ENCODE measurements around the gene IGSF23. TPM values are rescaled to one million over a fixed set of nuclear protein-coding genes. Genes with fewer than 3 reads are reported as not detected.
A peak's percentile ranks its signal among the peaks of the same experiment; 100 is the strongest.
"Not testable (repeated sequence)": the region's sequence is repeated elsewhere in the genome, so short reads cannot be mapped to it uniquely, and the experiment has no call there.

The IGSF23 gene
- total RNA-seq, 5 donors from 2014 or later (not counting 1 experiment from before 2014, with no cell fraction given), result not detected

DNA sequence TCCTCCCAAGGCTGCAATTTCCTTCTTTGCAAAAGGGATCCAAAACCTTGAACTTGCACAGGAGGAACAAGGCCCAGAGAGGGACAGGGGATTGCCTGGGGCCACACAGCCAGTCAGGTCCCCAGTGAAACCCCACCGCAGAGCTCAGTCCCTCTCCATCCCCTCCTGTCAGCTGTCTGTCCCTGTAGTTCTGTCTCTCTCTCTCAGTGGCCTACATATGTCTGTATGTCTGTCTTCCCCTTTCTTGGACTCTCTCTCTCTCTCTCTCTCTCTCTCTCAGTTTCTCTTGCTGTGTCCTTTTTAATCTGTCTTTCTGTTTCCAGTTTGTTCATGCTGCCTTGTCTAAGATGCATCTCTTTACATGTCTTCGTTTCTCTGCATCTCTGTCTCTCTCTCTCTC is 69.4 kb downstream of the IGSF23 start:
- H3K36me3 Mint-ChIP-seq, result no peaks in the 10 kb centered on the region
- CTCF ChIA-PET, result no interaction called here
- H3K27ac Mint-ChIP-seq, result no peak overlapping the region

DNA sequence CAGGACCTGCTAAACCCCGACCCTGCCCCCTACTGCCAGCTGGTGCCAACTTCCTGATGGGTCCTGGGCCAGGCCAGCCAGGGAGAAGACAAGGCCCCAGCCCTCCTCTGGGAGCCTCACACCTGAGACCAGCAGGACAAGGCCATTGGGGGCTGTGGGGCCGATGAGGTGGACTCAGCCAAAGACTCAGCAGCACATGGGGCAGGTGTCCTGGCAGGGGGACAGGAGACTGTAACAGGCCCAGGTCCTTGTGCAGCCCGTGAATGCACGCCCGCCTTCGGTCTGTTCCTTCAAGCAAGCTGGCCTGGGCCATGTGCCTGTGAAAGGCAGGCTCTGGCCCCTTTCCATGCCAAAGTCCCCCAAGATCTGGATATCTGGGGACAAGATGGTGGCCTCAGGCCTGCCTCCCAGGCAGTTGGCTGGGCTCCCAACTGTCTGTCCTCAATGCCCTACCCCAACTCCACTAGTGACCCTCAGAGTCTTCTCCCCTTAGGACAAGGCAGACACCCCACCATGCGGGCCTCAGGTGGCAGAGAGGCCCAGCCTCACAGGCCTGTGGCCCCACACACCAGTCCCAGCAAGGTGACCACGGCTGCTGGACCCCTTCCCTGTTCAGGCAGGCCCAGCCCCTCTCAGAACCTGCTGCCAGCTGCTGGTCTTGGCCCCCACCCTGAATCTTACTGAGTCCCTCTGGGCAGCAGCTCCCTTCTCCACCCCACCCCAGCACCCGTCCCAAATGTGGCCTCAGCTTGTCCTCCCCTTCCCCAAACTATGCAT is 70.3 kb downstream of the IGSF23 start:
- Mint-ChIP-seq H3K27ac (no peak overlapping the region), H3K36me3 (no peaks in the 10 kb centered on the region)
- CTCF ChIA-PET, result interaction anchor here in 1 of 2 donors (0.6 kb wide), 1 partner anchor 38 kb away, joined by 3 read pairs; no protein-coding TSS in a partner anchor

More for the DNA sequence above, 69.4 kb downstream of the IGSF23 start:
- no peak for DNase-seq
- no peaks in the 10 kb centered on the region for H3K9me3 ChIP-seq
- 83% methylated on average over 2 of the region's 2 CpGs for WGBS (ENCODE audit: insufficient coverage)
- H3K27me3 Mint-ChIP-seq, result peaks cover 11 to 21% of the 10 kb centered on the region in 2 donors
- no peaks in the 10 kb centered on the region for H3K9me3 Mint-ChIP-seq
- POLR2A ChIA-PET, result no interaction called here
- H3K4me3 Mint-ChIP-seq, result no peak overlapping the region
- no peak overlapping the region for H3K27ac ChIP-seq (ENCODE audit: low read length)
- no peak overlapping the region for H3K4me3 ChIP-seq (ENCODE audit: control insufficient read depth in 1 of 2, extremely low read depth in 1 of 2, low read length in 1 of 2)
- H3K27me3 ChIP-seq (replicated peaks in 1 of 2; ENCODE audit: control insufficient read depth in 2 of 2, extremely low read depth in 1 of 2, insufficient read depth in 2 of 2, low read length in 1 of 2), result peaks cover 0 to 29% of the 10 kb centered on the region in 2 experiments
- no peaks in the 10 kb centered on the region for H3K36me3 ChIP-seq (ENCODE audit: control insufficient read depth in 2 of 2, extremely low read depth in 1 of 2, insufficient read depth in 1 of 2, low read length in 1 of 2)
- H3K4me1 ChIP-seq (ENCODE audit: control insufficient read depth in 1 of 2, extremely low read depth in 1 of 2, insufficient read depth in 2 of 2, low read length in 2 of 2), result peaks cover 0 to 6% of the 10 kb centered on the region in 2 experiments
- H3K4me1 Mint-ChIP-seq, result peaks cover 5 to 7% (median 6%) of the 10 kb centered on the region in 3 donors
- ATAC-seq (replicated peaks in 1 of 4), result no peak

DNA sequence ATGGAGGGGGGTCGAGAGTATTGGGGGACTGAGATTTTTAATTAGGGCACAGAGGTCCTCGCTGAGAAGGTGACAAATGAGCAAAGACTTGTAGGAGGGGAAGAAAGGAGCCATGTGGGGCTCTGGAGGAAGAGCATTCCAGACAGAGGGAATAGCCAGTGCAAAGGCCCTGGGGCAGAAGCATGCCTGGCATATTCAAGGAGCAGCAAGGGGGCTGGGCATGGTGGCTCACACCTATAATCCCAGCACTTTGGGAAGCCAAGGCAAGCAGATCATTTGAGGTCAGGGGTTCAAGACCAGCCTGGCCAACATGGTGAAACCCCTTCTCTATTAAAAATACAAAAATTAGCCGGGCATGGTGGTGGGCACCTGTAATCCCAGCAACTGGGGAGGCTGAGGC is 71.0 kb downstream of the IGSF23 start:
- H3K36me3 ChIP-seq (ENCODE audit: control insufficient read depth in 2 of 2, extremely low read depth in 1 of 2, insufficient read depth in 1 of 2, low read length in 1 of 2); H3K36me3 Mint-ChIP-seq; H3K4me3 ChIP-seq (ENCODE audit: control insufficient read depth in 1 of 2, extremely low read depth in 1 of 2, low read length in 1 of 2); H3K4me1 ChIP-seq (ENCODE audit: control insufficient read depth in 1 of 2, extremely low read depth in 1 of 2, insufficient read depth in 2 of 2, low read length in 2 of 2); H3K4me3 Mint-ChIP-seq; POLR2A ChIA-PET; H3K27ac Mint-ChIP-seq; H3K27ac ChIP-seq (ENCODE audit: low read length); CTCF ChIA-PET; ATAC-seq (replicated peaks in 1 of 4); H3K9me3 Mint-ChIP-seq; DNase-seq; H3K9me3 ChIP-seq: not testable (repeated sequence)
- WGBS (ENCODE audit: insufficient coverage), result 90% methylated on average over 2 of the region's 3 CpGs
- H3K4me1 Mint-ChIP-seq, result peaks cover 8 to 17% (median 10%) of the 10 kb centered on the region in 3 donors
- peaks cover 14 to 22% of the 10 kb centered on the region in 2 donors for H3K27me3 Mint-ChIP-seq
- peaks cover 0 to 30% of the 10 kb centered on the region in 2 experiments for H3K27me3 ChIP-seq (replicated peaks in 1 of 2; ENCODE audit: control insufficient read depth in 2 of 2, extremely low read depth in 1 of 2, insufficient read depth in 2 of 2, low read length in 1 of 2)

More for the DNA sequence above, 70.3 kb downstream of the IGSF23 start:
- peaks cover 14 to 22% of the 10 kb centered on the region in 2 donors for H3K27me3 Mint-ChIP-seq
- ATAC-seq (replicated peaks in 1 of 4) (no peak), DNase-seq (no peak)
- Histone ChIP-seq H3K27ac (ENCODE audit: low read length) (no peak overlapping the region), H3K27me3 (replicated peaks in 1 of 2; ENCODE audit: control insufficient read depth in 2 of 2, extremely low read depth in 1 of 2, insufficient read depth in 2 of 2, low read length in 1 of 2) (peaks cover 0 to 32% of the 10 kb centered on the region in 2 experiments), H3K36me3 (ENCODE audit: control insufficient read depth in 2 of 2, extremely low read depth in 1 of 2, insufficient read depth in 1 of 2, low read length in 1 of 2) (no peaks in the 10 kb centered on the region), H3K4me3 (ENCODE audit: control insufficient read depth in 1 of 2, extremely low read depth in 1 of 2, low read length in 1 of 2) (no peak overlapping the region), H3K9me3 (no peaks in the 10 kb centered on the region), H3K4me1 (ENCODE audit: control insufficient read depth in 1 of 2, extremely low read depth in 1 of 2, insufficient read depth in 2 of 2, low read length in 2 of 2) (peaks cover 0 to 6% of the 10 kb centered on the region in 2 experiments)
- POLR2A ChIA-PET, result no interaction called here
- H3K9me3 Mint-ChIP-seq, result no peaks in the 10 kb centered on the region
- 79% methylated on average over 8 of the region's 9 CpGs for WGBS (ENCODE audit: insufficient coverage)
- no peak overlapping the region for H3K4me3 Mint-ChIP-seq
- peaks cover 5 to 9% (median 6%) of the 10 kb centered on the region in 3 donors for H3K4me1 Mint-ChIP-seq

DNA sequence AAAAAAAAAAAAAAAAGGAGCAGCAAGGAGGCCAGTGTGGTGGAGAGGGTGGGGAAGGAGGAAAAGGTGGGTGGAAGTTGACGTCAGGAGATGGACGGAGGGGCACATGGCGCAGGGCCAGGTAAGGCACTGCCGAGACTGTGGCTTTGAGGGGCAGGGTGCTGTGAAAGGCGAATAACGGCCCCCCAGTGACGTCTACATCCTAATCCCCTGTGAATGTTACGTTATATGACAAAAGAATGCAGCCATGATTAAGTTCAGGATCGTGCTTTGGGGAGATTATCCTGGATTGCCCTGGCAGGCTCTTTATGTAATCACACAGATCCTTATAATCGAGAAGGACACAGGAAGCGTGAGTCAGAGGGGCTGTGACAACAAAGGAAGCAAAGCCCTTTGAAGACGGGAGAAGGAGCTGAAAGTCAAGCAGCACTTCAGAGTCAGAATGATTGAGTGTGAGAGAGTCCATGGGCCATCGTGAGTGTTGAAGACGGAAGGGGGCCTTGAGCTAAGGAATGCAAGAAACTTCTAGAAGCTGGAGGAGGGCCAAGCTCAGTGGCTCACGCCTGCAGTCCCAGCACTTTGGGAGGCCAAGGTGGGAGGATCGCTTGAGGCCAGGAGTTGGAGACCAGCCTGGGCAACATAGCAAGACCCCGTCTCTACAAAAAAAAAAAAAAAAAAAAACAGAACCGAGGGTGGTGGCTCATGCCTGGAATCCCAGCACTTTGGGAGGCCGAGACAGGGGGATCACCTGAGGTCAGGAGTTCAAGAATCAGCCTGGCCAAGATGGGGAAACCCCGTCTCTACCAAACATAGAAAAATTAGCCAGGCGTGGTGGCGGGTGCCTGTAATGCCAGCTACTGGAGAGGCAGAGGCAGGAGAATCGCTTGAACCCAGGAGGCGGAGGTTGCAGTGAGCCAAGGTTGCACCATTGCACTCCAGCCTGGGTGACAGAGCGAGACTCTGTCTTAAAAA is 71.8 kb downstream of the IGSF23 start:
- Histone ChIP-seq H3K4me3 (ENCODE audit: control insufficient read depth in 1 of 2, extremely low read depth in 1 of 2, low read length in 1 of 2) (no peak overlapping the region), H3K9me3 (no peaks in the 10 kb centered on the region), H3K27me3 (replicated peaks in 1 of 2; ENCODE audit: control insufficient read depth in 2 of 2, extremely low read depth in 1 of 2, insufficient read depth in 2 of 2, low read length in 1 of 2) (peaks cover 0 to 30% of the 10 kb centered on the region in 2 experiments), H3K27ac (ENCODE audit: low read length) (no peak overlapping the region), H3K4me1 (ENCODE audit: control insufficient read depth in 1 of 2, extremely low read depth in 1 of 2, insufficient read depth in 2 of 2, low read length in 2 of 2) (peaks cover 0 to 10% of the 10 kb centered on the region in 2 experiments), H3K36me3 (ENCODE audit: control insufficient read depth in 2 of 2, extremely low read depth in 1 of 2, insufficient read depth in 1 of 2, low read length in 1 of 2) (no peaks in the 10 kb centered on the region)
- no peak overlapping the region for H3K4me3 Mint-ChIP-seq
- no peaks in the 10 kb centered on the region for H3K9me3 Mint-ChIP-seq
- DNase-seq (no peak), ATAC-seq (replicated peaks in 1 of 4) (peak in 2 of 4 experiments; percentile 40 to 58)
- peak overlapping the region in 1 of 2 donors; percentile 2 for H3K27ac Mint-ChIP-seq
- H3K4me1 Mint-ChIP-seq, result peaks cover 12 to 24% (median 17%) of the 10 kb centered on the region in 3 donors
- H3K27me3 Mint-ChIP-seq, result peaks cover 14 to 22% of the 10 kb centered on the region in 2 donors
- 32% methylated on average over 14 of the region's 25 CpGs for WGBS (ENCODE audit: insufficient coverage)
- ChIA-PET POLR2A (no interaction called here), CTCF (interaction anchor here in 1 of 2 donors (0.7 kb wide), 1 partner anchor 254 kb away, joined by 9 read pairs; no protein-coding TSS in a partner anchor)
- no peaks in the 10 kb centered on the region for H3K36me3 Mint-ChIP-seq

DNA sequence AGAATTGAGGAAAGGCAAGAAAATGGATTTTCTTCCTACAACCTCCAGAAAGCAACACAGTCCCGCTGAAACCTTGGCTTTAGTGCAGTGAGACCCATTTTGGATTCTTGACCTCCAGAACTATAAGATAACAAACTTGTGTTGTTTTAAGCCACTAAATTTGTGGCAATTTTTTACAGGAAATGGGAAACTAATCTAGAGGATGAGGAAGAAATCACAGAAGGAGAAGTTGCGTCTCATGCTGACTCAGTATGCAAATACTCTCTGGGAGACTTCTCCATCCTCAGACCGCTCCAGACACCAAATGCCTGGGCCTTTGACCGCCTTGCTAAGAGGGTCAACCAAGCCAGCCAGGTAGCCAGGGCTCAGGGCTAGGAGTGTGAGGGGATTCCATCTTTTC is 72.5 kb downstream of the IGSF23 start:
- Mint-ChIP-seq H3K4me3 (no peak overlapping the region), H3K27ac (no peak overlapping the region), H3K4me1 (peaks cover 12 to 24% (median 17%) of the 10 kb centered on the region in 3 donors), H3K9me3 (no peaks in the 10 kb centered on the region), H3K36me3 (no peaks in the 10 kb centered on the region), H3K27me3 (peaks cover 14 to 19% of the 10 kb centered on the region in 2 donors)
- Histone ChIP-seq H3K9me3 (no peaks in the 10 kb centered on the region), H3K4me1 (ENCODE audit: control insufficient read depth in 1 of 2, extremely low read depth in 1 of 2, insufficient read depth in 2 of 2, low read length in 2 of 2) (peaks cover 0 to 10% of the 10 kb centered on the region in 2 experiments), H3K27ac (ENCODE audit: low read length) (no peak overlapping the region), H3K27me3 (replicated peaks in 1 of 2; ENCODE audit: control insufficient read depth in 2 of 2, extremely low read depth in 1 of 2, insufficient read depth in 2 of 2, low read length in 1 of 2) (peaks cover 0 to 30% of the 10 kb centered on the region in 2 experiments), H3K4me3 (ENCODE audit: control insufficient read depth in 1 of 2, extremely low read depth in 1 of 2, low read length in 1 of 2) (no peak overlapping the region), H3K36me3 (ENCODE audit: control insufficient read depth in 2 of 2, extremely low read depth in 1 of 2, insufficient read depth in 1 of 2, low read length in 1 of 2) (no peaks in the 10 kb centered on the region)
- ATAC-seq (replicated peaks in 1 of 4) (no peak), DNase-seq (no peak)
- ChIA-PET POLR2A (no interaction called here), CTCF (no interaction called here)
- no CpG with 5 or more reads among the region's 4 CpGs for WGBS (ENCODE audit: insufficient coverage)
